HepG2 (cell line): Measurements from ENCODE around the gene FOXK2. TPM values are rescaled to one million over a fixed set of nuclear protein-coding genes. Genes with fewer than 3 reads are reported as not detected.

Experiments used
- ATF2 ChIP-seq: sonication (generic); formaldehyde crosslinking; IDR thresholded peaks from 2 replicates; pipeline ENCODE4 v1.4.0; 2020; ENCODE audit warnings: missing genetic modification reagents
- DPF2 ChIP-seq: sonication (generic); formaldehyde crosslinking; IDR thresholded peaks from 2 replicates; pipeline ENCODE4 v1.4.0; 2020; ENCODE audit warnings: mild to moderate bottlenecking, low read depth, missing genetic modification reagents, borderline replicate concordance
- HMG20B ChIP-seq: conservative IDR thresholded peaks from 2 replicates; pipeline ENCODE4 v1.6.1; 2016; ENCODE audit warnings: missing genetic modification reagents, missing compliant biosample characterization
- ISL2 ChIP-seq: sonication (generic); formaldehyde crosslinking; IDR thresholded peaks from 2 replicates; pipeline ENCODE4 v1.5.0; 2020; ENCODE audit warnings: missing genetic modification reagents
- KMT2A ChIP-seq: sonication (generic); formaldehyde crosslinking; IDR thresholded peaks from 2 replicates; pipeline ENCODE4 v1.4.0; 2020; ENCODE audit warnings: missing genetic modification reagents
- LCORL ChIP-seq, 2 experiments: fragments of 450-650 bp in 1 of 2; sonication (generic) in 1 of 2; formaldehyde crosslinking in 1 of 2; IDR thresholded peaks; 2 replicates each; pipeline versions ENCODE4 v1.5.0 to v1.6.1; 2017 to 2020; ENCODE audit warnings: antibody characterized with exemption in 1 of 2, missing genetic modification reagents in 1 of 2
- PBX2 ChIP-seq: IDR thresholded peaks from 2 replicates; pipeline ENCODE4 v1.6.1; 2016; ENCODE audit warnings: control low read depth
- PITX1 ChIP-seq: sonication (generic); formaldehyde crosslinking; IDR thresholded peaks from 2 replicates; pipeline ENCODE4 v1.5.1; 2020; ENCODE audit warnings: mild to moderate bottlenecking, missing genetic modification reagents
- SIX4 ChIP-seq: sonication (generic); formaldehyde crosslinking; IDR thresholded peaks from 2 replicates; pipeline ENCODE4 v1.4.0; 2020; ENCODE audit warnings: missing genetic modification reagents
- TERF1 ChIP-seq: sonication (generic); formaldehyde crosslinking; IDR thresholded peaks from 2 replicates; pipeline ENCODE4 v1.8.0; 2022; ENCODE audit warnings: mild to moderate bottlenecking, missing genetic modification reagents, moderate library complexity
- TGIF2 ChIP-seq: IDR thresholded peaks from 2 replicates; pipeline ENCODE4 v1.6.1; 2016; ENCODE audit warnings: control low read depth, missing compliant biosample characterization
- ZNF124 ChIP-seq: sonication (generic); formaldehyde crosslinking; IDR thresholded peaks from 2 replicates; pipeline ENCODE4 v1.4.0; 2020; ENCODE audit warnings: missing genetic modification reagents
- ZNF282 ChIP-seq: fragments of 450-650 bp; IDR thresholded peaks from 2 replicates; pipeline ENCODE4 v1.6.1; 2018; ENCODE audit not compliant: partially characterized antibody
- ZNF550 ChIP-seq: sonication (generic); formaldehyde crosslinking; IDR thresholded peaks from 2 replicates; pipeline ENCODE4 v1.4.0; 2020; ENCODE audit warnings: mild to moderate bottlenecking, missing genetic modification reagents, borderline replicate concordance
- ZNF609 ChIP-seq: sonication (generic); formaldehyde crosslinking; IDR thresholded peaks from 2 replicates; pipeline ENCODE4 v1.4.0; 2020; ENCODE audit warnings: mild to moderate bottlenecking, missing genetic modification reagents, borderline replicate concordance
- polyA plus RNA-seq, 8 experiments: library from polyadenylated mRNA; depleted of rRNA in 3 of 8; stranded (reverse) in 7 of 8; unstranded in 1 of 8; fragments of >200 nt; fragmentation: Illumina TruSeq in 4 of 8; extraction: Trizol in 4 of 8; gene quantifications; 2 replicates each; pipeline versions ENCODE4 v1.2.1 to v1.2.3, GENCODE V29; 2011 to 2016; ENCODE audit warnings: low read depth in 4 of 8, missing spikeins in 1 of 8, mixed read lengths in 1 of 8; ENCODE audit not compliant: insufficient read depth in 1 of 8
- total RNA-seq, 5 experiments: library from RNA; depleted of rRNA; stranded (reverse); fragments of >200 nt; fragmentation: Illumina TruSeq; extraction: Trizol; gene quantifications; 2 replicates each; pipeline ENCODE4 v1.2.3, GENCODE V29; 2016; ENCODE audit warnings: low read depth in 1 of 5
- TF ChIP-seq, protein P1 (sequence below): fragments of 450-650 bp; IDR thresholded peaks from 2 replicates; pipeline ENCODE4 v1.6.1; 2016
- TF ChIP-seq, protein P2 (sequence below): sonication (generic); formaldehyde crosslinking; IDR thresholded peaks from 2 replicates; pipeline ENCODE4 v1.4.0; 2020; ENCODE audit warnings: mild to moderate bottlenecking, missing genetic modification reagents

The FOXK2 gene
- total and polyA plus RNA-seq, 2 of the 13 experiments (the other 11 are each of a cell fraction or from before 2014, with no cell fraction given): 67.1 to 67.2 TPM

DNA sequence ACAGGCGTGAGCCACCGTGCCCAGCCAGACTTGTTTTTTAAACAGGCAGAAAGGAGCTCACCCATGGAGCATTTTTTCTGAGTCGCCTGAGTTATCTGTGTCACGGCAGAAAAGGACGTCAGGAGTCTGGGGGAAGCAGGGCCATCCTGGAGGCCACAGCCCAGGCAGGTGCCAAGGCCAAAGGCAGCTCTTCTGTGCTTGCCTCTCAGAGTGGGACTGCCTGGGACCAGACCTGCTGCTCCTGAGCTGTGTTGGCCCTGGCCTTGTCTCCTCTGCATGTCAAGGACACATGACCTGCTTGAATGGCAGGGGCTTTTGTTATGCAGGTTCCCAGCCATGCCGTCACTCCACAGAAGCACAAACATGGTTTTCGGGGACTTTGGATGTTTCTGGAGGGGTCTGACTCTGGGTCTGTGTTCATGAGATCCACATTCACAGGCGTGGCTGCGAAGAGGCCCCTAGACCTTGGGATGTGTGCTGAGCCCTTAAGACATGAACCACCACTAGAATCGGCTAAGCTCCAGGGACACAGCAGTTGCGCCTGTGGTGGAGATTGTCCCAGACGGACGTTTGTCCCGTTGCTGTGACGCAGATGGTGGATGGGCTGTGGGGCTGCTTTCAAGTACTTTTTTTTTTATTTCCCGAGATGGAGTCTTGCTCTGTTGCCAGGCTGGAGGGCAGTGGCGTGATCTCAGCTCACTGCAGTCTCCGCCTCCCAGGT lies 33.8 kb downstream of the FOXK2 start (continued):
- no peak for TF ChIP-seq ZNF609 (CRISPR knock-in tag)
- TF ChIP-seq PITX1 (CRISPR knock-in tag): peak; percentile 45; the same call in 1 of the 2 replicates
- no peak for TF ChIP-seq TGIF2 (CRISPR knock-in tag)
- TF ChIP-seq ISL2 (CRISPR knock-in tag): peak; percentile 56; the same call in 1 of the 2 replicates
- TF ChIP-seq SIX4 (CRISPR knock-in tag): no peak
- TF ChIP-seq TERF1 (CRISPR knock-in tag): no peak
- no peak for TF ChIP-seq ZNF282
- peak; percentile 22; the same call in 1 of the 2 replicates for TF ChIP-seq DPF2 (CRISPR knock-in tag)
- TF ChIP-seq LCORL (IDR thresholded peaks at IDR 0.05): no peak
- TF ChIP-seq LCORL (CRISPR knock-in tag; IDR thresholded peaks at IDR 0.05): no peak
- TF ChIP-seq, protein P1, sequence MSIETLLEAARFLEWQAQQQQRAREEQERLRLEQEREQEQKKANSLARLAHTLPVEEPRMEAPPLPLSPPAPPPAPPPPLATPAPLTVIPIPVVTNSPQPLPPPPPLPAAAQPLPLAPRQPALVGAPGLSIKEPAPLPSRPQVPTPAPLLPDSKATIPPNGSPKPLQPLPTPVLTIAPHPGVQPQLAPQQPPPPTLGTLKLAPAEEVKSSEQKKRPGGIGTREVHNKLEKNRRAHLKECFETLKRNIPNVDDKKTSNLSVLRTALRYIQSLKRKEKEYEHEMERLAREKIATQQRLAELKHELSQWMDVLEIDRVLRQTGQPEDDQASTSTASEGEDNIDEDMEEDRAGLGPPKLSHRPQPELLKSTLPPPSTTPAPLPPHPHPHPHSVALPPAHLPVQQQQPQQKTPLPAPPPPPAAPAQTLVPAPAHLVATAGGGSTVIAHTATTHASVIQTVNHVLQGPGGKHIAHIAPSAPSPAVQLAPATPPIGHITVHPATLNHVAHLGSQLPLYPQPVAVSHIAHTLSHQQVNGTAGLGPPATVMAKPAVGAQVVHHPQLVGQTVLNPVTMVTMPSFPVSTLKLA: no peak
- no peak for TF ChIP-seq ZNF550 (CRISPR knock-in tag)
- TF ChIP-seq ATF2 (CRISPR knock-in tag): 0 out of 2 replicates have a peak, but pooled peaks have one; percentile 39
- TF ChIP-seq KMT2A (CRISPR knock-in tag): 0 out of 2 replicates have a peak, but pooled peaks have one; percentile 18
- no peak for TF ChIP-seq HMG20B (CRISPR knock-in tag)
- TF ChIP-seq ZNF124 (CRISPR knock-in tag): no peak
- TF ChIP-seq, protein P2, sequence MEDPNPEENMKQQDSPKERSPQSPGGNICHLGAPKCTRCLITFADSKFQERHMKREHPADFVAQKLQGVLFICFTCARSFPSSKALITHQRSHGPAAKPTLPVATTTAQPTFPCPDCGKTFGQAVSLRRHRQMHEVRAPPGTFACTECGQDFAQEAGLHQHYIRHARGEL (CRISPR knock-in tag): no peak
- peak; percentile 56; the same call in 1 of the 2 replicates for TF ChIP-seq PBX2 (CRISPR knock-in tag)
